ENCODE data around the gene FBXO33. TPM values are rescaled to one million over a fixed set of nuclear protein-coding genes. Genes with fewer than 3 reads are reported as not detected.

FBXO33 gene
- total RNA-seq, 1 experiment from 2014 or later = 6.6 TPM

DNA sequence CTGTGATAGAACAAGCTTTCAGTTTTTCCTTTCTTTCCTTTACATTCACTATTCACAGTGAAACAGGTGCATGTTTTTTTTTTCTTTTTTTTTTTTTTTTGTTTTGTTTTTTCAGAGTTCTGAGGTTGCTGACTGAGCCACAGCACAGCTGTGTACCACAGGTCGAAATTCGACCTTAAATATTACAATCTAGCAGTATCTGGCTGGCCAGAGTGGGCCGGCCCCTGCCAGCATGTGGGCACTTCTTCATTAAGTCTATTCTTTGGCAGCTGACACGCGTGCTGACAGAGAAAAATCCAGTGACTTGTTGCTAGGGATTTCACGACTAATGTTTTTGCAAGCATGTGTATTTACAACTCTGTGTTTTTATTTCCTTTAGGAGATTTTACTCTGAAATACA, 33.9 kb downstream of the FBXO33 start:
- Histone ChIP-seq H3K9me3 (ENCODE audit: control insufficient read depth, insufficient read depth, low read depth, low read length) (no peaks in the 10 kb centered on the region), H3K36me3 (ENCODE audit: control insufficient read depth, insufficient read depth, low read length) (no peaks in the 10 kb centered on the region), H3K27me3 (ENCODE audit: control insufficient read depth, insufficient read depth, low read length) (no peaks in the 10 kb centered on the region), H3K27ac (ENCODE audit: low read length) (no peak overlapping the region), H3K4me3 (ENCODE audit: low read depth in 2 of 2, low read length in 2 of 2) (no peak overlapping the region), H3K4me1 (ENCODE audit: control insufficient read depth, insufficient read depth, low read length) (no peaks in the 10 kb centered on the region)
- intact Hi-C loops (cut with micrococcal nuclease; ENCODE audit: unreplicated experiment) = no loop called here
- no peak for TF ChIP-seq TCF7L2 (IDR thresholded peaks at IDR 0.05; ENCODE audit: low read depth, low read length)
- TF ChIP-seq, protein P1, sequence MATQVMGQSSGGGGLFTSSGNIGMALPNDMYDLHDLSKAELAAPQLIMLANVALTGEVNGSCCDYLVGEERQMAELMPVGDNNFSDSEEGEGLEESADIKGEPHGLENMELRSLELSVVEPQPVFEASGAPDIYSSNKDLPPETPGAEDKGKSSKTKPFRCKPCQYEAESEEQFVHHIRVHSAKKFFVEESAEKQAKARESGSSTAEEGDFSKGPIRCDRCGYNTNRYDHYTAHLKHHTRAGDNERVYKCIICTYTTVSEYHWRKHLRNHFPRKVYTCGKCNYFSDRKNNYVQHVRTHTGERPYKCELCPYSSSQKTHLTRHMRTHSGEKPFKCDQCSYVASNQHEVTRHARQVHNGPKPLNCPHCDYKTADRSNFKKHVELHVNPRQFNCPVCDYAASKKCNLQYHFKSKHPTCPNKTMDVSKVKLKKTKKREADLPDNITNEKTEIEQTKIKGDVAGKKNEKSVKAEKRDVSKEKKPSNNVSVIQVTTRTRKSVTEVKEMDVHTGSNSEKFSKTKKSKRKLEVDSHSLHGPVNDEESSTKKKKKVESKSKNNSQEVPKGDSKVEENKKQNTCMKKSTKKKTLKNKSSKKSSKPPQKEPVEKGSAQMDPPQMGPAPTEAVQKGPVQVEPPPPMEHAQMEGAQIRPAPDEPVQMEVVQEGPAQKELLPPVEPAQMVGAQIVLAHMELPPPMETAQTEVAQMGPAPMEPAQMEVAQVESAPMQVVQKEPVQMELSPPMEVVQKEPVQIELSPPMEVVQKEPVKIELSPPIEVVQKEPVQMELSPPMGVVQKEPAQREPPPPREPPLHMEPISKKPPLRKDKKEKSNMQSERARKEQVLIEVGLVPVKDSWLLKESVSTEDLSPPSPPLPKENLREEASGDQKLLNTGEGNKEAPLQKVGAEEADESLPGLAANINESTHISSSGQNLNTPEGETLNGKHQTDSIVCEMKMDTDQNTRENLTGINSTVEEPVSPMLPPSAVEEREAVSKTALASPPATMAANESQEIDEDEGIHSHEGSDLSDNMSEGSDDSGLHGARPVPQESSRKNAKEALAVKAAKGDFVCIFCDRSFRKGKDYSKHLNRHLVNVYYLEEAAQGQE (IDR thresholded peaks at IDR 0.05; ENCODE audit: insufficient read depth in 1 of 2, low read depth in 2 of 2, low read length in 1 of 2) = no peak
- TF ChIP-seq, protein P2, sequence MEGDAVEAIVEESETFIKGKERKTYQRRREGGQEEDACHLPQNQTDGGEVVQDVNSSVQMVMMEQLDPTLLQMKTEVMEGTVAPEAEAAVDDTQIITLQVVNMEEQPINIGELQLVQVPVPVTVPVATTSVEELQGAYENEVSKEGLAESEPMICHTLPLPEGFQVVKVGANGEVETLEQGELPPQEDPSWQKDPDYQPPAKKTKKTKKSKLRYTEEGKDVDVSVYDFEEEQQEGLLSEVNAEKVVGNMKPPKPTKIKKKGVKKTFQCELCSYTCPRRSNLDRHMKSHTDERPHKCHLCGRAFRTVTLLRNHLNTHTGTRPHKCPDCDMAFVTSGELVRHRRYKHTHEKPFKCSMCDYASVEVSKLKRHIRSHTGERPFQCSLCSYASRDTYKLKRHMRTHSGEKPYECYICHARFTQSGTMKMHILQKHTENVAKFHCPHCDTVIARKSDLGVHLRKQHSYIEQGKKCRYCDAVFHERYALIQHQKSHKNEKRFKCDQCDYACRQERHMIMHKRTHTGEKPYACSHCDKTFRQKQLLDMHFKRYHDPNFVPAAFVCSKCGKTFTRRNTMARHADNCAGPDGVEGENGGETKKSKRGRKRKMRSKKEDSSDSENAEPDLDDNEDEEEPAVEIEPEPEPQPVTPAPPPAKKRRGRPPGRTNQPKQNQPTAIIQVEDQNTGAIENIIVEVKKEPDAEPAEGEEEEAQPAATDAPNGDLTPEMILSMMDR (IDR thresholded peaks at IDR 0.05) = no peak
- in situ Hi-C loops (cut with HindIII; ENCODE audit: low pct_unique_long_range_greater_than_20kb, low sequenced_read_pairs) = no loop called here
- BruUV-seq (replicated peaks) = no TSS peak
- POLR2A ChIA-PET = interaction anchor here (0.9 kb wide), 1 partner anchor 28 kb away, joined by 3 read pairs; no protein-coding TSS in a partner anchor
- CTCF ChIA-PET = no interaction called here
- ATAC-seq (no peak), DNase-seq (ENCODE audit: low read depth, low spot score) (no peak)

DNA sequence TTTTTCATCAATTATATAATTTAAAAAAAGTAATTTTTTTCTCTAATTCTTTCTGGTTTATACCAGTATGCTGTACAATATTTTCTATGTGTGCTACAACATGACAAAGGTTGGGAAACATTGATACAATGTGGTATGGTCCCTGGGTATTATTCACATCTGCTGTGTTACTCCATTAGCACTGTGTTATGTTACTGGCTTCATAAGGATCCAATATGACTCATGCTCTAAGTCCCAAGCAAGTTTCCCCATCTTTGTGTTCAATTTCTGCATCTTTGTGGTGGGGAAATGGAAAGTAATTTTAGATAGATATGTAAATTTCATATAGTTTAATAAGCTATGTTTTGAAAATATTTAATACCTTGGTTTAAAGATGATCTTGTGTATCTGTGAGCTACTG, 35.8 kb downstream of the FBXO33 start:
- H3K4me1 ChIP-seq (ENCODE audit: control insufficient read depth, insufficient read depth, low read length) = no peaks in the 10 kb centered on the region
- no peaks in the 10 kb centered on the region for H3K36me3 ChIP-seq (ENCODE audit: control insufficient read depth, insufficient read depth, low read length)
- no peak for TF ChIP-seq SIN3A (IDR thresholded peaks at IDR 0.05; ENCODE audit: borderline replicate concordance, insufficient read depth, low read depth, low read length)
- TF ChIP-seq TCF7L2 (IDR thresholded peaks at IDR 0.05; ENCODE audit: low read depth, low read length) = no peak
- TF ChIP-seq, protein P1 (IDR thresholded peaks at IDR 0.05; ENCODE audit: insufficient read depth in 1 of 2, low read depth in 2 of 2, low read length in 1 of 2) = no peak
- TF ChIP-seq POLR2AphosphoS5 (IDR thresholded peaks at IDR 0.05; ENCODE audit: low read depth, low read length) = no peak
- TF ChIP-seq, protein P2 (IDR thresholded peaks at IDR 0.05) = no peak
- H3K9me3 ChIP-seq (ENCODE audit: control insufficient read depth, insufficient read depth, low read depth, low read length) = no peaks in the 10 kb centered on the region
- no peak for ATAC-seq
- in situ Hi-C loops (cut with HindIII; ENCODE audit: low pct_unique_long_range_greater_than_20kb, low sequenced_read_pairs) = no loop called here
- H3K4me3 ChIP-seq (ENCODE audit: low read depth in 2 of 2, low read length in 2 of 2) = no peak overlapping the region
- intact Hi-C loops (cut with micrococcal nuclease; ENCODE audit: unreplicated experiment) = no loop called here
- H3K27ac ChIP-seq (ENCODE audit: low read length) = no peak overlapping the region
- DNase-seq (ENCODE audit: low read depth, low spot score) = no peak
- ChIA-PET CTCF (no interaction called here), POLR2A (no interaction called here)
- H3K27me3 ChIP-seq (ENCODE audit: control insufficient read depth, insufficient read depth, low read length) = no peaks in the 10 kb centered on the region
- BruUV-seq (replicated peaks) = no TSS peak
